Fibroblast of mammary gland (primary cell): Measurements from ENCODE around the gene SYNJ2.

Source experiments
- DNase-seq: peaks from one replicate; pipeline ENCODE4 v3.0.0-alpha.2; 2010; ENCODE audit warnings: low read depth
- H3K4me3 ChIP-seq: 2 replicates; pipeline ENCODE4 v1.5.1; 2011; ENCODE audit warnings: low read depth, mild to moderate bottlenecking, low read length, moderate library complexity; ENCODE audit not compliant: control insufficient read depth
- TF ChIP-seq, protein P1 (sequence below): conservative IDR thresholded peaks from 2 replicates; pipeline ENCODE4 v1.5.1; 2011; ENCODE audit warnings: low read depth, low read length, inconsistent platforms; ENCODE audit not compliant: control insufficient read depth, insufficient read depth

The SYNJ2 gene

DNA sequence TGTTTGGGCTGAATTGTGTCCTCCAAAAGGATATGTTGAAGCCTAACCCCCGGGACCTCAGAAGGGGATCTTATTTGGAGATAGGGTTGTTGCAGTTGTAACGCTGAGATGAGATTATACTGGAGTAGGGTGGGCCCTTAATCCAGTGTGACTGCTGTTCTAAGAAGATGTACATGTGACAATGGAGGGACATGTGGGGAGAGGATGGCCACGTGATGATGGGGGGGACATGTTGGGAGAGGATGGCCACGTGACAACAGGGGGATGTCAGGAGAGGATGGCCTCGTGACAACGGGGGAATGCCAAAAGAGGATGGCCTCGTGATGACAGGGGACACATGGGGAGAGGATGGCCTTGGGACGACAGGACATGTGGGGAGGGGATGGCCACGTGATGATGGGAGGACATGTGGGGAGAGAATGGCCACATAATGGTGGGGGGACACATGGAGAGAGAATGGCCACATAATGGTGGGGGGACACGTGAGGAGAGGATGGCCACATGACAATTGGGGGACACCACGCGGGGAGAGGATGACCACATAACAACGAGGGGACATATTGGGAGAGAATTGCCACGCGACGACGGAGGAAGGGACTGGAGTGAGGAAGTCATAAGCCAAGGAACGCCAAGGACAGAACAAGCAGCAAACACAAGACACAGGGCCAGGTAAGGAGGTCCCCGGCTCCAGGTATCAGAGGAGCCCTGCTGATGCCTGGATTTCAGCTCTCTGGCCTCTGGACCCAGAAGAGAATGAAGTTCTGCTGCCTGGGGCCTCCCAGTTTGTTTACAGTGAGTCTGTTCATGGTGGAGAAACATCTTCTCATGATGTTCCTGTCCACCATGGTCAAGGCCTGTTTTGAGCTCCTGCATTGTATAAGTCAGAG is 29.2 kb downstream of the SYNJ2 start:
- TF ChIP-seq, protein P1, sequence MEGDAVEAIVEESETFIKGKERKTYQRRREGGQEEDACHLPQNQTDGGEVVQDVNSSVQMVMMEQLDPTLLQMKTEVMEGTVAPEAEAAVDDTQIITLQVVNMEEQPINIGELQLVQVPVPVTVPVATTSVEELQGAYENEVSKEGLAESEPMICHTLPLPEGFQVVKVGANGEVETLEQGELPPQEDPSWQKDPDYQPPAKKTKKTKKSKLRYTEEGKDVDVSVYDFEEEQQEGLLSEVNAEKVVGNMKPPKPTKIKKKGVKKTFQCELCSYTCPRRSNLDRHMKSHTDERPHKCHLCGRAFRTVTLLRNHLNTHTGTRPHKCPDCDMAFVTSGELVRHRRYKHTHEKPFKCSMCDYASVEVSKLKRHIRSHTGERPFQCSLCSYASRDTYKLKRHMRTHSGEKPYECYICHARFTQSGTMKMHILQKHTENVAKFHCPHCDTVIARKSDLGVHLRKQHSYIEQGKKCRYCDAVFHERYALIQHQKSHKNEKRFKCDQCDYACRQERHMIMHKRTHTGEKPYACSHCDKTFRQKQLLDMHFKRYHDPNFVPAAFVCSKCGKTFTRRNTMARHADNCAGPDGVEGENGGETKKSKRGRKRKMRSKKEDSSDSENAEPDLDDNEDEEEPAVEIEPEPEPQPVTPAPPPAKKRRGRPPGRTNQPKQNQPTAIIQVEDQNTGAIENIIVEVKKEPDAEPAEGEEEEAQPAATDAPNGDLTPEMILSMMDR, result no peak
- H3K4me3 ChIP-seq, result no peak overlapping the region
- no peak for DNase-seq

DNA sequence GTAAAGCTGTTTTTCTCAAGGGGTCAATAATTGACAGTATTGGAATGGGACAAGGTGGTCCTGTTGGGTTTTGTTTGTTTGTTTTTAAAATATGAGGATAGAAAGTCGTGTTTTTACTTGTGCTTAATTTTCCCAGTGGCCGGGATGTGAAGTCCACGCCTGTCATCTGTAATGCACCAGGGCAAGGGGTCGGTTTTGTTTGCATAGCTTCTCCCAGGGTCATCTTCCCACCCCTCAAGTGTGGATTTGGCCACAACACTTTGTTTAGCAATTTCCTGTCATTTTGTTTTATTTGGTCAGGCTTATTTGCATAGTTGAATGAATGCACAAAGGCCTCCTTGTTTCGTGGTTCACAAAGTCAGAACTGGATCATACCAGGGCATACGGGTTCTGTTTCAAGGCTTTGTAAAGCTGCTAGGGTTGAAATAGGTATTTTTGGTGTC is 29.8 kb downstream of the SYNJ2 start:
- no peak for DNase-seq
- TF ChIP-seq, protein P1, result no peak
- no peak overlapping the region for H3K4me3 ChIP-seq

DNA sequence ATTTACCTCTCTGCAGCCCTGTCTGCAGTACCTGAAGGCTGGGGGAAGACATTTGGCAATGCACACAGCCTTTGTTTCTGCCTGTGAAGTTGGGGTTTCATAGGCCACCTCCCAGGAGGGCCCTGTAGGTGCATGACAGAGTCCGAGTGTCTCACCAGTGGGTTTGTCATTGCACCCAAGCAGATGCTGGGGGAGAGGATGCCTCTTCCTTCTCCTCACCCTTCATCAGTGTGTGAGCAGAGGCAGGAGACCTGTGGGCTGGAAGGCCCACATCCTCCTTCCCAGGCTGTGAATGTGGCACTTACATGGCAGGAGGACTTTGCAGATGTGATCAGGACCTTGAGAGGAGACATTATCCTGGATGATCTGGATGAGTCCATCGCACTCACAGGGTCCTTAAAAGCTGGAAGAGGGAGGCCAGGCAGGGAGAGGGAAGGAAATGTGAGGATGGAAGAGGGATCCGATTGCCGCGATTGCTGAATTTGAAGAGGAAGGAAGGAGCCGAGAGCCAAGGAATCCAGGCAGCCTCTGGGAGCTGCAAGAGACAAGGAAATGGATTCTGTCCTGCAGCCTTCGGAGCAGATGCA is 30.4 kb downstream of the SYNJ2 start:
- DNase-seq, result no peak
- TF ChIP-seq, protein P1, result no peak
- H3K4me3 ChIP-seq, result no peak overlapping the region

DNA sequence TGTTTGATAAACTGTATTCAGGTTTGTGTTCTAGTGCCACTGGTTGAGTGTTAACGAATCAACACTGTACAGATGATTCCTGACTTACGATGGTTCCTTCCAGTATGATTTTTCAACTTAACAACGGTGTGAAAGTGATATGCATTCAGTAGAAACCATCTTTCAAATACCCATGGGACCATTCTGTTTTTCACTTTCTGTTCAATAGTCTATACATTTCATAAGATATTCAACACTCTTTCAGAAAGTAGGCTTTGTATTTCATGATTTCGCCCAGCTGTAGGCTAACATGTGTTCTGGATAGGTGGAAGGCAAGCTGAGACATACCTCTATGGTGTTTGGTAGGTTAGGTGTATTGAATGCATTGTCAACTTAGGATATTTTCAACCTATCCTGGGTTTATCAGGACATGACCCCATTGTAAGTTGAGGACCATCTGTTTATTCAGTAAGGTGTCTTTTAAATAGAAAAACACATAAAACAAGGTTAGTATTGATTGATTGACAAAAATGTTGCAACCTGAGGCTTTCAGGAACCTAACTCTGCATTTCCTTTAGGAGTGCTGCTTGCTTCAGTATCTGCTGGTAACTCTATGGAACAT is 32.3 kb downstream of the SYNJ2 start:
- H3K4me3 ChIP-seq, result no peak overlapping the region
- no peak for DNase-seq
- TF ChIP-seq, protein P1, result no peak

DNA sequence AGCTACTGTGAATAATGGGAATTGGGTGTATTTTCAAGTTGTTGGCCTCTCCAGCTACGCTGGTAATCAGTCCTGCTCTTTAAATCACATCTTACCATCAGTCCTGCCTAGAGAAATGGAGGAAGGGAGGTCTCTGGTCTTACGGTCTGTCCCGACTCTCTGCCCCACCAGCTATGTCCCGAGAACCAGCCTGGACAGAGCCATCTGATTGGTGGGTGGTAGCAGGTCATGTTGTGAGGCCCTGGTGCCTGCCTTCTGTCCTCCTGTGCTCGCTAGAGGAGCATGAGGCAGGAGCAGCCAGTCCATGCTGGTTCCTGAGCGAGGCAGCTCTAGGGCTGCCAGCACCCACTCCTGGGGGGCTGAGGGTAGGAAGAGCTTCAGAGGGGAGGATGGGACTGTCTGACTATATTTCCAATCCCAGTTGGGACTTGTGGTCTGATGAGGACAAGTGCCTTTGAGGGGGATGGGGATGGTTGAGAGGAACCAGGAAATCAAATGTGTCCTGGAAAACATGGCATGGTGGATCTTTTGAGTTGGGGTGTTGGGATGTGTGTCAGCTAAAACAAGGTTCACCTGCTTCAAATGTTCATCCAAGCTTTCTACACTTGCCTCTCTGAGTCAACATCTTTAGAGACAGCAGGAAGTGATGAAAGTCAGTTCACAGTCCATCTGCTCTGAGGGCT is 33.0 kb downstream of the SYNJ2 start:
- H3K4me3 ChIP-seq, result no peak overlapping the region
- peak; percentile 23 for DNase-seq
- TF ChIP-seq, protein P1, result no peak

DNA sequence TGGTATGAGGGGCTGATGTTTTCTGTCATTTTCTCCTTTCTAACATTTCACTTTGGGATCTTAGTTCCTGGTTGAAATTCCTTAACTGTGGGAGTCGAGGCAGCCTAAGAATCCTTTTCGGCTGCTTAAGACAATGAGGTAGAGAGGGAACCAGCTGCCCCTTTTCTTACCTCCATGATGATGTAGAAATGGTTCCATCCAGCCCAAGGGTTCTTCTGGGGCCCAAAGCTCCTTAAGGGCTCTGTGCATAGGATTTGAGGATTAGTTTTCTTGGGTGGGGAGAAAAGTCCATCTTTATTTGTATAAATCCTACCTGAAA is 33.5 kb downstream of the SYNJ2 start:
- TF ChIP-seq, protein P1, result no peak
- H3K4me3 ChIP-seq, result no peak overlapping the region
- no peak for DNase-seq
